HEK293 (cell line): Measurements from ENCODE around the gene TRAK1.

Experiments
- CTCF ChIP-seq: fragments of 450-650 bp; formaldehyde crosslinking; IDR thresholded peaks from 2 replicates; pipeline ENCODE4 v1.5.1; 2016; ENCODE audit warnings: missing biosample characterization, missing genetic modification characterization
- MYNN ChIP-seq: fragments of 450-650 bp; formaldehyde crosslinking; IDR thresholded peaks from 2 replicates; pipeline ENCODE4 v1.5.1; 2016; ENCODE audit warnings: missing biosample characterization, missing genetic modification characterization, borderline replicate concordance
- YY2 ChIP-seq: fragments of 450-650 bp; formaldehyde crosslinking; IDR thresholded peaks from 2 replicates; pipeline ENCODE4 v1.5.1; 2016; ENCODE audit warnings: missing biosample characterization, missing genetic modification characterization
- ZNF10 ChIP-seq: fragments of 450-650 bp; formaldehyde crosslinking; IDR thresholded peaks from 2 replicates; pipeline ENCODE4 v1.5.1; 2017; ENCODE audit warnings: missing biosample characterization, missing genetic modification characterization
- ZNF133 ChIP-seq: fragments of 450-650 bp; formaldehyde crosslinking; IDR thresholded peaks from 2 replicates; pipeline ENCODE4 v1.5.1; 2016; ENCODE audit warnings: missing biosample characterization, missing genetic modification characterization
- ZNF19 ChIP-seq: fragments of 450-650 bp; formaldehyde crosslinking; IDR thresholded peaks from 2 replicates; pipeline ENCODE4; 2016; ENCODE audit warnings: missing biosample characterization, missing genetic modification characterization, low read depth
- ZNF664 ChIP-seq: fragments of 450-650 bp; formaldehyde crosslinking; IDR thresholded peaks from 2 replicates; pipeline ENCODE4 v1.5.1; 2016; ENCODE audit warnings: missing biosample characterization, missing genetic modification characterization
- ZNF707 ChIP-seq: fragments of 450-650 bp; formaldehyde crosslinking; IDR thresholded peaks from 2 replicates; pipeline ENCODE4 v1.5.1; 2016; ENCODE audit warnings: missing biosample characterization, missing genetic modification characterization

DNA sequence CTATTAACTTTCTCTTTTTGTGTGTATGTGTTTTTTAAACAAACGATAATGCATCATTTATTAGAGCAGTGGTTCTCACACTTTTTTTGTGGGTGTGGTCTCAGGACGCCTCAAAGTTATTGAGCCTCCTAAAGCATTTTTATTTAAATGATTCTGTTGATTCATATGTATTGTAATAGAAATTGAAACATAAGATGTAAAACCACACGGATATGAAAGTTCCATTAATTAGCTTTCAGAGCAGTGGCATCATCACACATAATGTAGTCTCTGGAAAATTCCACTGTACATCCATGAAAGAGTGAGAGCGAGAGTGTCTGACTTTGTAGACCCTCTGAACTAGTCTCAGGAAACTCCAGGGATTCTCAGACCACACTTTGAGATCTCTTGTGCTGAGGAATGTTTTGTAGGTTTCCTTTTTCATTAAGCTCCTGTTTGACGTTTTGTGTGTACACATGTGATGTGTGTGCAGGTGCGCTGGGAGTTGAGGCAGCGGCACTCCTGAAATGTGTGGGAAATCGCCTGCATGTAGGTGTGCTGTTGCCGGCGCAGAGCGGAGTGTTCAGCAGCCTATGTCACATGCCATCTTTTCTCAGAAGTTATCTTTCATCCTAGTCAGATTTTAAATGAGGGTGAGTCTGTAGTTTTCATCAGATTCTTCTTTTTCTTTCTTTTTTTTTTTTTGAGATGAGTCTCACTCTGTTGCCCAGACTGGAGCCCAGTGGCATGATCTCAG lies 5.3 kb upstream of the TRAK1 start:
- no peak for TF ChIP-seq ZNF664 (tag by site-specific recombination)
- no peak for TF ChIP-seq CTCF (tag by site-specific recombination)
- TF ChIP-seq ZNF707, result no peak
- no peak for TF ChIP-seq ZNF133 (tag by site-specific recombination)
- no peak for TF ChIP-seq MYNN (tag by site-specific recombination)
- no peak for TF ChIP-seq YY2 (tag by site-specific recombination)
- TF ChIP-seq ZNF10 (tag by site-specific recombination), result no peak
- no peak for TF ChIP-seq ZNF19 (tag by site-specific recombination)
